Ramos (cell line): Measurements from ENCODE around the gene ATR.
"Not testable (repeated sequence)": the region's sequence is repeated elsewhere in the genome, so short reads cannot be mapped to it uniquely, and the experiment has no call there.

ENCODE experiments used
- in situ Hi-C: fragments of 300-500 bp; cut with MboI; formaldehyde crosslinking; loops from one replicate; pipeline ENCODE4 v1.14.3; 2022; ENCODE audit warnings: low sequenced_read_pairs; ENCODE audit not compliant: unreplicated experiment

Gene ATR

GRCh38 chr3:142578329-142579223, at the start of gene ATR:
TSS of gene ATR (minus strand) at chr3:142578733. CDS start at chr3:142578704, 29 bp downstream.
- in situ Hi-C loops, result no loop called here

DNA sequence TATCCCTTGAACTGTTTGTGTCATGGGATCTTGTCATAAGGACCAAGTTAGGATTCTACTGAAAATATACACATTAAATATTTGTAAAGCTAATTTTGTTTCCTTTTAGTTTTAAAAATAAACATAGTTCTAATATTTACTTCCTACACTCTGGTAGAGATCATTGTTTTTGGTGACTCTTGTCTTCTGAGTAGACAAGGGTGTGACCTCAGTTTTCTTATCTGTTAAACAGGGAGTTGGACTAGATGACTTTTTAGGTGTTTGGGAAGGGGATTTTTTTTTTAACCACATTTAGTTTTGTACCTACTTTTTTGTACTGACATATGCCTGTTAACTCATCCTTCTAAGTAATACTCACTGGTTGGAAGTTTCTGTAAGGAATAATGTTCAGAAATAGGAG, 48.4 kb upstream of the ATR start:
- in situ Hi-C loops, result no loop called here

DNA sequence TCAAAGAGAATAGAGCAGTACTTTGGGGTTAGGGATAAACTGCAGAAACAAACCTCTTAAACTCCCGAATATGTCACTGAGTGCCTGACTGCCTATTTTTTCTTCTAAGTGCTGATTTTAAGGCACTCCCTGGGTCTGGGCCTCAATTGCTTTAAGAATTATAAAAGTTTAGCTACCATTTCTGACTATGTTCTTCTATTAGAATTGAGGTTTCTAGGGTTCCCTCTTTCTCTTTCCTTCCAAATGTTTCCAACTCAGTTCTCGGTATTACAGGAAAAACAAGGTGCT, 46.6 kb upstream of the ATR start:
- in situ Hi-C loops, result no loop called here

- in situ Hi-C loops, result no loop called here
Observed at GRCh38 chr3:142624341-142625152, 46.0 kb upstream of the ATR start.

DNA sequence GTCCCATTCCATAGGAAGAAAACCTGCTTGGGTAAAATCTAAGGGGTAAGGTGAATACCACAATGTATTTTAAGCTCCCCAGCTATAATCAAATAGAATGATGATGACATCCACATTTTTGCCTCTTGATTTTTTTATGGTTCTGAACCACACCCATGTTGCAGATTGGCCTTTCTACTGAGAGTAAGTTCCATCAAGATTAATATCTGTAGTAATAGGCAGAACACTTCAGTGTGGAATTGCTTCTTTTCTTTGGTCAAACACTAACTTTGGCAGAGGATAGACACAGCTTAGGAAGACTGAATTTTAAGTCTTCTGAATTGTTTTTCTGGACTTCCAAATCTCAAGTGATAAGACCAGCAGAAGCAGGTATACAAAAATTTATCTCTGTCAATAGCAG, 44.7 kb upstream of the ATR start:
- in situ Hi-C loops, result no loop called here

- in situ Hi-C loops, result no loop called here
Observed at GRCh38 chr3:142622405-142622804, 43.9 kb upstream of the ATR start.

- in situ Hi-C loops, result no loop called here
Observed at GRCh38 chr3:142618917-142619461, 40.5 kb upstream of the ATR start.

GRCh38 chr3:142615171-142615570, 36.6 kb upstream of the ATR start:
- in situ Hi-C loops, result no loop called here

DNA sequence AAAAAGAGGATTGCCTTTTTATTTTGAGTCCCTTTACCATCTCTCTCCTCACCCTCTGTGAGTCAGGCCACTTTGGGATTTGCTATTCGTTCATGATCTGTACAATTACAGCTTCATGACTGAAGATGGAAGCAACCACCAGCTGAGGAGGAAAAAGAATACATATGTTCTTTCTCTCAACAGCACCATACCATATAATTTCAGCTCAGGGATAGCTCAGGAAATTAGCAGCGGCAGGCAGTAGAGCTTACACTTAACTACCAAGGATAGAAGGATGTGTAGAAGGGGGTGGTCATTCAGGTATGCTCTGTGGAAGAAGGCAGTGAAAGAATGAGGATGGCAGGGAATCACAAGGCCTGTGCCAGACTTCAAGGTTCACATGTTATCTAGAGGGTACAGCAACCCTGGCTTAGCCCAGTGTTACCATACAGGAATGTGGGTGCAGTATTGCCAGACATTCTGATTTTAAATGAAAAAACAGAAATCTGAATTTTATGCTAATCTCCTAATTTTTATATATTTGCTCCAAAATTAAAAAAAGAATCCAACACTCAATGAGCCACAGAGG, 35.6 kb upstream of the ATR start:
- in situ Hi-C loops, result no loop called here

- in situ Hi-C loops, result no loop called here
Observed at GRCh38 chr3:142613491-142613890, 35.0 kb upstream of the ATR start.

- in situ Hi-C loops, result no loop called here
Observed at GRCh38 chr3:142611206-142611605, 32.7 kb upstream of the ATR start.

DNA sequence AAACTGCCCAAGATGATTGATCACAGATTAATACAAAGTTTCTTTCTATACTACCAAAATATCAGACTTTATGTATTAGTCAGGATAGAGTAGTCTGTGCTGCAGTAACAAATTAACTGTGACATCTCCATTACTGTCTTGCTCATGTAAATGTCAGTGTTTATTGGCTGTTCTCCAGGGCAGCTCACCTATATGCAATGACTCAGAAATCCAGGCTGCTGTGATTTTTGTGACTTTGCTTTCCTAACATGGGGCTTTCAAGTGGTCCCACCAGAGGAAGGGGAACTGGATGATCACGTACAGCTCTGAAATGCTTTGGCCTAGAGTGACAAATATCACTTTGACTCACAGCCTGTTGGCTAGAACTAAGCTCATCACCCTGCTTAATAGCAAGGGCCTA, 30.6 kb upstream of the ATR start:
- in situ Hi-C loops, result no loop called here

DNA sequence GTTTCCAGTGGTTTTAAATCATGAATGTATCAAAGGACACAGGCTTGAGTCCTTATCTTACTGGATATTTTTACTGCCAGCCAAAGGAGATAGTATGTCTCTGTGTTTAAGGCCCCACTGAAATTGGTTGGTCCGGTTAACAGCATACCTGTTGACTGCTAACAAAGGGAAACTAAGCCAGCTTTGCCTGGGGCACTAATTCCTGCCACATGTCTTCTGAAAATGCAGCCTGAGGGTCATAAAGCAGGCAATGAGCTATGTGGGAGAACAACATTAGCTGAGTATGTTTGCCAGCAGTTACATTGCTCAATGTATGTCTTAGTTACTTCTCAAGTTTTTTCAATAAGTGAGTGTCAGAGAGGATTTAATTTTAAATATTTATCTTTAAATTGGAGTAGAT, 30.1 kb upstream of the ATR start:
- in situ Hi-C loops, result no loop called here

DNA sequence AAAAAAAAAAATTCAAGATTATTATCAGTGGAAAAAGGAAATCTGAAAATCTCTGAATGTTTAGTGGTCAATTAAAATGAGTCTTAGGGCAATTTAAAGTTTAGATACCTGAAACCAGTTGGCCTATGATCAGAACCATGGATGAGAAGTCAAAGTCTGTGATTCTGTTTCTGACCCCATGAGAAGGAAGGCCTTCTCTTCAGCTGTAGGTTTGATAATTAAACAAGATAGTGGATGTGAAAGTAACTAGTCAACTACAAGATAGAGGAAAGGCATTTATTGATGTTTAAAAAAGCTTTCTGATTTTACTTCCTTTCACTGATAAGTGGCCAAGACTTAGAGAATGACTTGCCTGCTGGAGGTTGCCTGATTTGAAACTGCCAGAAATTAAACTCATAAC, 26.4 kb upstream of the ATR start:
- in situ Hi-C loops, result no loop called here

- in situ Hi-C loops, result not testable (repeated sequence)
Observed at GRCh38 chr3:142603386-142603705, 24.8 kb upstream of the ATR start.

DNA sequence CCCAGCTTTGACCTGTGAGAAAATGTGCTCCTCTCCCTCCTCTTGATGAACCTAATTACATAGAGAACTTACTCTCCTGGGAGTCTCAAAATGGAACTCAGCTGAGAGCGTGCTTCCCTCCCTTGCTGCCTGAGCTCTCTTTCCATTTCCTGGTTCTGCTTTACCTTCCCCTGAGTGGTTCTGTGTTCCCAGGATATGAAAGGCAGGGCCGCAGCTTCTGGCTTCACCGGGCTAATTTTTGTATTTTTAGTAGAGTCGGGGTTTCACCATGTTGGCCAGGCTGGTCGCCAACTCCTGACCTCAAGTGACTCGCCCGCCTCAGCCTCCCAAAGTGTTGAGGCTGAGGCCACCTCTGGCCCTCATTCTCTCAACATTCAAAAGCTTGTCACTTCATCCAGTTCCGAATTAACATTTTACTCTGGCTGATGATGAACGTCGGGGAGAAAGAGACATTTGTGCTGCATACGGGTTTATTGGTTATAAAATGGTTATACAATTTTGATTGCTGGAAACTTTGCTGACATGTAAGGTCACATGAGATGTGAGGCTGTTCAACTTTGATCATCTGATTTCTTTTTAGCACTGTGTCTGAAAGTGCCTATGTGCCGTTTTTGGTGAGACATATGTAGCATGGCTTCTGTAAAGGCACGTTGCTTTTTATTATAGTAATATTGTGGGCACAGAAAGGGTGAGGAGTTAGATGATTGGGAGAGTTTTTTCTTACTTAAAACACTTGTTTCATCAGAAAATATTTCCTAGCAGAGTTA, 24.3 kb upstream of the ATR start:
- in situ Hi-C loops, result no loop called here

DNA sequence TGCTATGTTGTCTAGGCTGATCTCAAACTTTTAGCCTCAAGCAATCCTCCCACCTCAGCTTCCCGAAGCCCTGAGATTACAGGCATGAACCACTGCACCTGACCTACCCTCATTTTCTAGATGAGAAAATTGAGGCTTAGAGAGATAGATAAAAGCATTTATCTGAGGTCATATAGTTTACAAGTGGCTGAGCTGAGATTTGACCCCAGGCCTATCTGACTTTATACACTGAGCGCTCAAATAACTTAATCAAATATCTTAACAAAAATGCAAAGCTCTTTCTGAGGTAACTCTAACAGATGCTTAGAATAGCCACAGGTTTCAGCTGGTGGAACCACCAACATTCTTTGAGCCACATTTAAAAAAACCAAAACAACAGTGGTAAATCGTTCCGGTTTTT, 23.2 kb upstream of the ATR start:
- in situ Hi-C loops, result no loop called here

DNA sequence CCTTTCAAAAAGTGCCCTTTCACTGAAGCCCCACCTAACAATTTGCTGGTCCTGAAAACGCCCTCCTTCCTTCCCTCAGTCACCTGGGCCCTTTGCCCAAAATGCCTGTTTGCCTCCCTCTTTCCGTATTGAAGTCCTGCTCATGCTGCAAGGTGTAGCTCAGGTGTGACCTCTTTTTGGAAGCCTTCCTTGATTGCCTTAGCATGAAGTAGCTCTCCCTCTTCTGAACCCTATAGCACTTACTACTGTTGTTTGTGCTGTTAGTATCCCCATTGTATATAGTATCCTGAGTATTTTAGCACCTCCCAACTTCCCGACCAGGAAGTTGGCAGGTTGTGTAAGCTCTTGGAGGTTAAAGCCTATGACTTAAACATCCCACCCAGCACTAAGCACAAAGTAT, 19.4 kb upstream of the ATR start:
- in situ Hi-C loops, result no loop called here

- in situ Hi-C loops, result no loop called here
Observed at GRCh38 chr3:142596726-142597088, 18.2 kb upstream of the ATR start.

DNA sequence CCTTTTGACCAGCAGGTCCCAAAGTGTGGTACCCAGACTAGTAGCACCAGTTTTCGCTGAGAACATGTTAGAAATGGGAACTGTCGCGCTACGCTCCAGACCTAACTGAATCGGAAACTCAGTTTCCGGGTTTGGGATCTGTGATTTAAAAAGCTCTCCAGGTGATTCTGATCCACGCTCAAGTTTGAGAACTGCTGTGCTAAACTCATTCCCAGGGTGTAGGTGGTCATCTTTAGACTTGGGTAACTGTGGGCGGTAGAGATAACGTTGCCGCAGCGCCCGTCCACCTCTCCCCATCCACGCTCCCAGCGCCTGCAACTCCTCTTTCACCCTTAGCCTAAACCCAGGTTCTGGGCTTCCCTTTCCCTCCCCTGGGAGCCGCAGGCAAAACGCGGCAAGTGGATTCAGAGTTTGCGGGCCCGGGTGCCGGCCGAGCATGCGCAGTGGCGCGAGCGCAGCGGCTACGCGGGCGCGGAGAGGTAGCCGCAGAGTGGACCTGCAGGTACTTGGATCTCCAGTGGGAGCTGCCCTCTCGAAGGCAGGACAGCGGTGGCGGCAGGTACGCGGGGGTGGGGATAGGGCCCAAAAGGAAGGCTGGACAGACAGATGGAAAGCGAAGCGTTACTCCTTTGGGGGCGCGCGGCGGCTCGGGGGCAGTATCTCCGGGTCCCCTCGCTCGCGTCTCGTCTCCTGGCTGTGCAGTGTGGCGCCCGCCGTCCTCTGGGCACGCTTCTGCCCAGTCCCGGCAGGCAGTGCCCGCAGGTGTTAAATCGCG, 17.6 kb upstream of the ATR start, which contains the start of gene PLS1:
Gene PLS1, plus strand, starts transcription at position 443 of the 775 bp plus-strand sequence. CDS start 67,845 bp downstream, outside the sequence.
- in situ Hi-C loops, result no loop called here
